Loucy (cell line): ENCODE data around the gene SH2D1B.
A peak's percentile ranks its signal among the peaks of the same experiment; 100 is the strongest.
"Not testable (repeated sequence)": the region's sequence is repeated elsewhere in the genome, so short reads cannot be mapped to it uniquely, and the experiment has no call there.

ENCODE experiments used
- H2AFZ ChIP-seq: fragments of 200-600 bp; sonication (generic); 2 replicates; pipeline ENCODE4 v1.6.0; 2016; ENCODE audit warnings: antibody characterized with exemption, mild to moderate bottlenecking, low read length, moderate library complexity
- H3F3A ChIP-seq: fragments of 200-600 bp; 2 replicates; pipeline ENCODE4 v1.6.0; 2016; ENCODE audit warnings: antibody characterized with exemption, low read depth, mild to moderate bottlenecking
- H3K27me3 ChIP-seq: fragments of 200-600 bp; sonication (generic); 2 replicates; pipeline ENCODE4 v1.6.1; 2014; ENCODE audit warnings: low read length, mild to moderate bottlenecking; ENCODE audit not compliant: insufficient read depth, poor library complexity, severe bottlenecking
- H3K36me3 ChIP-seq: fragments of 200-600 bp; sonication (generic); 2 replicates; pipeline ENCODE4 v1.6.1; 2016; ENCODE audit warnings: low read length; ENCODE audit not compliant: insufficient read depth
- H3K4me1 ChIP-seq: fragments of 200-600 bp; sonication (generic); 2 replicates; pipeline ENCODE4 v1.5.1; 2014; ENCODE audit warnings: low read length, mild to moderate bottlenecking; ENCODE audit not compliant: insufficient read depth, poor library complexity, severe bottlenecking
- H3K4me2 ChIP-seq: fragments of 200-600 bp; sonication (generic); 2 replicates; pipeline ENCODE4 v1.6.0; 2014; ENCODE audit warnings: antibody characterized with exemption, low read length, low read depth, mild to moderate bottlenecking; ENCODE audit not compliant: poor library complexity, severe bottlenecking
- H3K4me3 ChIP-seq: fragments of 200-600 bp; sonication (generic); 2 replicates; pipeline ENCODE4 v1.5.1; 2014; ENCODE audit warnings: low read length, mild to moderate bottlenecking, mixed read lengths; ENCODE audit not compliant: poor library complexity, severe bottlenecking
- H3K79me2 ChIP-seq: fragments of 200-600 bp; sonication (generic); 2 replicates; pipeline ENCODE4 v1.6.1; 2014; ENCODE audit warnings: low read length; ENCODE audit not compliant: insufficient read depth
- H3K9ac ChIP-seq: fragments of 200-600 bp; sonication (generic); 2 replicates; pipeline ENCODE4 v1.6.0; 2014; ENCODE audit warnings: mild to moderate bottlenecking, low read depth, low read length, moderate library complexity; ENCODE audit not compliant: poor library complexity, severe bottlenecking
- H3K9me2 ChIP-seq: fragments of 200-600 bp; sonication (generic); replicated peaks from 2 replicates; pipeline ENCODE4 v1.6.1; 2016; ENCODE audit warnings: low read depth, low read length, mixed read lengths
- H3K9me3 ChIP-seq: fragments of 200-600 bp; sonication (generic); 2 replicates; pipeline ENCODE4 v1.6.1; 2014; ENCODE audit warnings: mild to moderate bottlenecking, antibody characterized with exemption, low read length, low read depth; ENCODE audit not compliant: insufficient read depth
- H4K20me1 ChIP-seq: fragments of 200-600 bp; sonication (generic); 2 replicates; pipeline ENCODE4 v1.6.0; 2014; ENCODE audit warnings: antibody characterized with exemption, low read length, mild to moderate bottlenecking; ENCODE audit not compliant: insufficient read depth, poor library complexity, severe bottlenecking
- EZH2phosphoT487 ChIP-seq: fragments of 200-600 bp; IDR thresholded peaks from 2 replicates; pipeline ENCODE4 v1.6.1; 2018; ENCODE audit warnings: antibody characterized with exemption, mild to moderate bottlenecking, moderate library complexity, borderline replicate concordance
- TF ChIP-seq, protein P1 (sequence below): fragments of 200-600 bp; sonication (generic); conservative IDR thresholded peaks from 2 replicates; pipeline ENCODE4 v1.5.1; 2014; ENCODE audit warnings: mild to moderate bottlenecking, antibody characterized with exemption, low read length

SH2D1B gene

GRCh38 chr1:162422662-162423375, 10.9 kb upstream of the SH2D1B start:
- Histone ChIP-seq H3K9me2 (no peaks in the 10 kb centered on the region), H3K4me2 (no peak overlapping the region)

DNA sequence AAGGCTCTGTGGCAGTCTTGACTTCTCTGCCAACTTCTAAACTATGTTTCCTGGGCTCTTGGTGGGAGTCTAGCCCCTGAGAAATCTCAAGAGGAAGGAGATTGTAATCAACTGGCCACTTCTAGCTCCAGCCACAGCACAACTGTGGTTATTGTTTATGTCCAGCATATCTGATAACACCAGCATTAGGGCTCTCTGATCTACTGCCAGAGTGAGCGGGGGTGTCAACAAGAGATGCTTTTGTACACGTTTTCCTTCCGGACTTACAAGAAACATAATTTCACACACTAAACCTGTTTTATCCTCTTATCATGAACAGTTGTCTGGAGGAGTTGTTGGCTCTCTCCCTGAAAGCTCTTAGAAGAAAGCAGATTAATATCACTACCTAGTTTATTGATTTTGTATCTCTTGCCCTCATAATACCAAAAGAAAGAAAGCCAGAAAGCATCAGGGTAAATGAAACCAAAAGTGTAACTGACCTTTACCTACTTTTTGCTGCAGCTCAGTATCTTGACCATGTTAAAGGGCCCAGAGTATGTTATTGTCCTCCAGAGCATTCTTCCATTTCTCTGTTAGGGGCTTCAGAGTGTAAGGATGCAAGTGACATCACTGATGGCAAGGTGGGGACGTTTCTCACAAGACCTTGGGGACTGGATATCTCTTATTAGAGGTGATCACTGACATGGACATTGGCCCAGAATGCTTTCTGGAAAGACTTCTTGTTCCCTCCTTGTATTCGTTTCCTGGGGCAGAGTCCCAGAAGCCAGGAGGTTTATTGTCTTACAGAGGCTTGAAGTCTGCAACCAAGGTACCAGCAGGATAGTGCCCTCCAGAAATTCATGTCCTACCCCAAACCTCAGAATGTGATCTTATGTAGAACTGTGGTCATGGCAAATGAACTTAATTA, 9.6 kb upstream of the SH2D1B start:
- Histone ChIP-seq H3K4me3 (no peak overlapping the region), H3K9me2 (no peaks in the 10 kb centered on the region), H4K20me1 (no peaks in the 10 kb centered on the region), H3K36me3 (no peaks in the 10 kb centered on the region), H3K27me3 (no peaks in the 10 kb centered on the region), H3K9me3 (no peaks in the 10 kb centered on the region), H3K4me2 (peak overlapping the region; percentile 35), H3F3A (no peaks in the 10 kb centered on the region), H3K9ac (no peak overlapping the region), H3K4me1 (peaks cover 7% of the 10 kb centered on the region), H3K79me2 (no peaks in the 10 kb centered on the region), H2AFZ (peak overlapping the region; percentile 71; the same call in 1 of the 2 replicates)
- no peak for TF ChIP-seq EZH2phosphoT487
- TF ChIP-seq, protein P1, sequence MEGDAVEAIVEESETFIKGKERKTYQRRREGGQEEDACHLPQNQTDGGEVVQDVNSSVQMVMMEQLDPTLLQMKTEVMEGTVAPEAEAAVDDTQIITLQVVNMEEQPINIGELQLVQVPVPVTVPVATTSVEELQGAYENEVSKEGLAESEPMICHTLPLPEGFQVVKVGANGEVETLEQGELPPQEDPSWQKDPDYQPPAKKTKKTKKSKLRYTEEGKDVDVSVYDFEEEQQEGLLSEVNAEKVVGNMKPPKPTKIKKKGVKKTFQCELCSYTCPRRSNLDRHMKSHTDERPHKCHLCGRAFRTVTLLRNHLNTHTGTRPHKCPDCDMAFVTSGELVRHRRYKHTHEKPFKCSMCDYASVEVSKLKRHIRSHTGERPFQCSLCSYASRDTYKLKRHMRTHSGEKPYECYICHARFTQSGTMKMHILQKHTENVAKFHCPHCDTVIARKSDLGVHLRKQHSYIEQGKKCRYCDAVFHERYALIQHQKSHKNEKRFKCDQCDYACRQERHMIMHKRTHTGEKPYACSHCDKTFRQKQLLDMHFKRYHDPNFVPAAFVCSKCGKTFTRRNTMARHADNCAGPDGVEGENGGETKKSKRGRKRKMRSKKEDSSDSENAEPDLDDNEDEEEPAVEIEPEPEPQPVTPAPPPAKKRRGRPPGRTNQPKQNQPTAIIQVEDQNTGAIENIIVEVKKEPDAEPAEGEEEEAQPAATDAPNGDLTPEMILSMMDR = no peak

More at GRCh38 chr1:162422662-162423375, 10.9 kb upstream of the SH2D1B start:
- no peak overlapping the region for H3K4me3 ChIP-seq
- peaks cover 7% of the 10 kb centered on the region for H3K4me1 ChIP-seq
- no peaks in the 10 kb centered on the region for H3K79me2 ChIP-seq
- H3K9ac ChIP-seq = no peak overlapping the region
- H3K36me3 ChIP-seq = no peaks in the 10 kb centered on the region
- H3F3A ChIP-seq = no peaks in the 10 kb centered on the region
- no peak for TF ChIP-seq EZH2phosphoT487
- TF ChIP-seq, protein P1 = no peak
- no peak overlapping the region for H2AFZ ChIP-seq
- no peaks in the 10 kb centered on the region for H3K9me3 ChIP-seq
- no peaks in the 10 kb centered on the region for H3K27me3 ChIP-seq
- H4K20me1 ChIP-seq = no peaks in the 10 kb centered on the region

- TF ChIP-seq, protein P1 = no peak
- TF ChIP-seq EZH2phosphoT487 = no peak
- H3K4me3 ChIP-seq = no peak overlapping the region
Measured at GRCh38 chr1:162420120-162420519, 8.2 kb upstream of the SH2D1B start.

DNA sequence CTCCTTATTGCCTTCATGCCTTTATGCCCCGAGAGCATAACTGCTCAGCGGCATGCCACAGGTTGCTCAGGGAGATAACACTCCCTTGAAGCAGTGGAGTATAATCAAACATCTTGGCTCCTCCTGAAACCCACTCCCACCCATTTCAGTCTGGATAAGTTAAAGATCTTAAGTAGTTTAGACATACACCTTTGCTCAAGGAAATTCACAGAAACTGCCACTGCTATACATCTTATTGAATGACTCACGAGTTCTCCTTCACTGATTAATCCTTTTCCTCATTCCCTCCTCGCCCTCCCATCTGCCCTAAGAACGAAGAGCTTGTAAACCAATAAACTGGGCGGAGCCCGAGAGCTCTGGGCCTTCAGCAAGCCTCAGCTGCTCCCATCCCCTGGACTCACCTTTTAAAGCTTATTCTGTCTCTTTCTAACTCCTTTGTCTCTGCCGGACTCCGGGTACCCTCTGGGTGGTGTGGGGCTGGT, 7.6 kb upstream of the SH2D1B start:
- not testable (repeated sequence) for H2AFZ ChIP-seq, H3K4me2 ChIP-seq

More at GRCh38 chr1:162420120-162420519, 8.2 kb upstream of the SH2D1B start:
- no peak overlapping the region for H2AFZ ChIP-seq
- H3K4me1 ChIP-seq = peaks cover 7% of the 10 kb centered on the region
- H3K9me3 ChIP-seq = no peaks in the 10 kb centered on the region
- no peaks in the 10 kb centered on the region for H3K36me3 ChIP-seq
- H3K27me3 ChIP-seq = no peaks in the 10 kb centered on the region
- no peak overlapping the region for H3K9ac ChIP-seq
- H3K79me2 ChIP-seq = no peaks in the 10 kb centered on the region
- no peaks in the 10 kb centered on the region for H4K20me1 ChIP-seq
- H3K4me2 ChIP-seq = no peak overlapping the region
- no peaks in the 10 kb centered on the region for H3F3A ChIP-seq
- H3K9me2 ChIP-seq = no peaks in the 10 kb centered on the region

GRCh38 chr1:162418584-162418983, 6.6 kb upstream of the SH2D1B start:
- H3K79me2 ChIP-seq, H3K4me3 ChIP-seq, H3K9me3 ChIP-seq, H3K9me2 ChIP-seq, H3K4me1 ChIP-seq, H3K27me3 ChIP-seq, H3F3A ChIP-seq, H3K9ac ChIP-seq, H4K20me1 ChIP-seq, H3K4me2 ChIP-seq, H2AFZ ChIP-seq, H3K36me3 ChIP-seq: not testable (repeated sequence)

More for the DNA sequence above, 7.6 kb upstream of the SH2D1B start:
- H3K79me2 ChIP-seq, H3K36me3 ChIP-seq, H3K4me3 ChIP-seq, H3K9me2 ChIP-seq, H3K9me3 ChIP-seq, H3K27me3 ChIP-seq, H4K20me1 ChIP-seq, H3F3A ChIP-seq, H3K9ac ChIP-seq, H3K4me1 ChIP-seq: not testable (repeated sequence)
